ENCODE data around the gene TPP2.

DNA sequence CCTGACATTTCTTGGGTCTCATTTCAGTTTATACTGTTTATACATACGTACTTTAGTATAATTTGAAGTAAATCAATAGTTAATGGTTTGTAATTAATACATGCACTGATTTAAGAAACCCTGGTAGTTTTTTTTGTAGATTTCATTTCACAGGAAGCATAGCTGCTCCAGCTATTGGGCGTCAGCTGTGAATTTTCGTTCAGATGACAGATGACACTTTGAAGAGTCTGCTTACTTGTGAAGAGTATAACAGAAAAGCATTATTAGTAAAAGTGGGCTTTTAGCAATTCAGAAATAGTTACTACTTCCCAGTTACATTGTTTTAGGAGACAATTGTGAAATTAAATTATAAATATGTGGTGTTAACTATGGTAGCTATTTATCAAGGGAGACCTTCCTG, 53.7 kb downstream of the TPP2 start:
- TF ChIP-seq TAF1 (IDR thresholded peaks at IDR 0.05; ENCODE audit: borderline replicate concordance, low read depth, low read length) (no peak), POLR2A (IDR thresholded peaks at IDR 0.05; ENCODE audit: low read depth, low read length) (no peak), POLR2AphosphoS5 (IDR thresholded peaks at IDR 0.05; ENCODE audit: low read depth, low read length) (no peak)

Measured in GM12892 (cell line).